Mesenchymal stem cell (in vitro differentiated cells and primary cell): ENCODE results near the gene AFAP1L2.
A peak's percentile ranks its signal among the peaks of the same experiment; 100 is the strongest.

Experiments used
- DNase-seq: peaks from one replicate; pipeline ENCODE4 v3.0.0-alpha.2; 2013
- H2AFZ ChIP-seq: one replicate; pipeline ENCODE4 v1.6.1; 2013; ENCODE audit warnings: low read depth, mild to moderate bottlenecking, control low read depth, inconsistent platforms, low read length, moderate library complexity
- H2AK5ac ChIP-seq: 2 replicates; pipeline ENCODE4 v1.6.1; 2013; ENCODE audit warnings: low read length, moderate library complexity, mild to moderate bottlenecking, inconsistent platforms; ENCODE audit not compliant: severe bottlenecking
- H2BK120ac ChIP-seq: one replicate; pipeline ENCODE4 v1.6.1; 2013; ENCODE audit warnings: low read depth, mild to moderate bottlenecking, inconsistent platforms, low read length, moderate library complexity
- H2BK12ac ChIP-seq, 2 experiments: one replicate each; pipeline ENCODE4 v1.6.1; 2013; ENCODE audit warnings: inconsistent platforms in 2 of 2, low read length in 2 of 2, mild to moderate bottlenecking in 2 of 2, moderate library complexity in 2 of 2, control low read depth in 1 of 2
- H2BK15ac ChIP-seq: one replicate; pipeline ENCODE4 v1.6.1; 2013; ENCODE audit warnings: mild to moderate bottlenecking, low read depth, inconsistent platforms; ENCODE audit not compliant: poor library complexity, severe bottlenecking
- H2BK5ac ChIP-seq: 2 replicates; pipeline ENCODE4 v1.6.1; 2013; ENCODE audit warnings: low read depth, mild to moderate bottlenecking, low read length, control low read depth, inconsistent platforms; ENCODE audit not compliant: poor library complexity, severe bottlenecking
- H3K14ac ChIP-seq, 2 experiments: one replicate each; pipeline ENCODE4 v1.6.1; 2013; ENCODE audit warnings: inconsistent platforms in 2 of 2, low read length in 2 of 2, control low read depth in 1 of 2, mild to moderate bottlenecking in 1 of 2, moderate library complexity in 1 of 2
- H3K18ac ChIP-seq, 2 experiments: one replicate each; pipeline ENCODE4 v1.6.1; 2013; ENCODE audit warnings: inconsistent platforms in 2 of 2, low read length in 2 of 2, control low read depth in 1 of 2, low read depth in 1 of 2, mild to moderate bottlenecking in 1 of 2
- H3K23ac ChIP-seq, 2 experiments: one replicate each; pipeline ENCODE4 v1.6.1; 2013; ENCODE audit warnings: inconsistent platforms in 2 of 2, low read length in 2 of 2, mild to moderate bottlenecking in 2 of 2, moderate library complexity in 2 of 2, control low read depth in 1 of 2
- H3K27ac ChIP-seq: 2 replicates; pipeline ENCODE4 v1.5.1; 2013; ENCODE audit warnings: mild to moderate bottlenecking, moderate library complexity, low read length, control low read depth, inconsistent platforms; ENCODE audit not compliant: poor library complexity, severe bottlenecking
- H3K27me3 ChIP-seq, 2 experiments: 2 replicates each; pipeline versions ENCODE4 v1.6.1 to v1.7.0; 2013; ENCODE audit warnings: low read length in 2 of 2, mild to moderate bottlenecking in 2 of 2, moderate library complexity in 2 of 2, control low read depth in 1 of 2, inconsistent platforms in 1 of 2; ENCODE audit not compliant: control insufficient read depth in 1 of 2, insufficient read depth in 1 of 2
- H3K36me3 ChIP-seq, 2 experiments: 2 replicates each; pipeline versions ENCODE4 v1.6.1 to v1.7.0; 2013; ENCODE audit warnings: low read length in 2 of 2, control low read depth in 1 of 2, inconsistent platforms in 1 of 2, low read depth in 1 of 2, mild to moderate bottlenecking in 1 of 2; ENCODE audit not compliant: insufficient read depth in 2 of 2, control insufficient read depth in 1 of 2
- H3K4ac ChIP-seq, 2 experiments: one replicate each; pipeline ENCODE4 v1.6.1; 2013; ENCODE audit warnings: inconsistent platforms in 2 of 2, low read length in 2 of 2, mild to moderate bottlenecking in 2 of 2, moderate library complexity in 2 of 2, control low read depth in 1 of 2, low read depth in 1 of 2
- H3K4me1 ChIP-seq: 2 replicates; pipeline ENCODE4 v1.6.1; 2013; ENCODE audit warnings: low read depth, low read length, control low read depth; ENCODE audit not compliant: control insufficient read depth, insufficient read depth
- H3K4me2 ChIP-seq: 2 replicates; pipeline ENCODE4 v1.6.1; 2013; ENCODE audit warnings: low read length, mild to moderate bottlenecking, inconsistent platforms; ENCODE audit not compliant: poor library complexity, severe bottlenecking
- H3K4me3 ChIP-seq, 2 experiments: 2 replicates each; pipeline versions ENCODE4 v1.5.1 to v1.7.0; 2013; ENCODE audit warnings: low read length in 2 of 2, mild to moderate bottlenecking in 2 of 2, control low read depth in 1 of 2, low read depth in 1 of 2; ENCODE audit not compliant: insufficient read depth in 1 of 2
- H3K79me1 ChIP-seq: replicated peaks from 2 replicates; pipeline ENCODE4 v1.6.1; 2013; ENCODE audit warnings: mild to moderate bottlenecking, control low read depth, low read length, inconsistent platforms; ENCODE audit not compliant: poor library complexity, severe bottlenecking
- H3K9ac ChIP-seq: 2 replicates; pipeline ENCODE4 v1.7.0; 2013; ENCODE audit warnings: mild to moderate bottlenecking, low read length, moderate library complexity
- H3K9me3 ChIP-seq: 2 replicates; pipeline ENCODE4 v1.7.0; 2013; ENCODE audit warnings: mild to moderate bottlenecking, low read length; ENCODE audit not compliant: control insufficient read depth
- H4K8ac ChIP-seq: one replicate; pipeline ENCODE4 v1.6.1; 2013; ENCODE audit warnings: inconsistent platforms, mild to moderate bottlenecking, low read length, moderate library complexity
- H4K91ac ChIP-seq: one replicate; pipeline ENCODE4 v1.6.1; 2013; ENCODE audit warnings: mild to moderate bottlenecking, low read length, inconsistent platforms
- WGBS: methylation state at CpG from one replicate; pipeline ENCODE4 v1.1.7; 2013; ENCODE audit warnings: mixed read lengths; 5-methylcytosine and 5-hydroxymethylcytosine counted together

The AFAP1L2 gene

DNA sequence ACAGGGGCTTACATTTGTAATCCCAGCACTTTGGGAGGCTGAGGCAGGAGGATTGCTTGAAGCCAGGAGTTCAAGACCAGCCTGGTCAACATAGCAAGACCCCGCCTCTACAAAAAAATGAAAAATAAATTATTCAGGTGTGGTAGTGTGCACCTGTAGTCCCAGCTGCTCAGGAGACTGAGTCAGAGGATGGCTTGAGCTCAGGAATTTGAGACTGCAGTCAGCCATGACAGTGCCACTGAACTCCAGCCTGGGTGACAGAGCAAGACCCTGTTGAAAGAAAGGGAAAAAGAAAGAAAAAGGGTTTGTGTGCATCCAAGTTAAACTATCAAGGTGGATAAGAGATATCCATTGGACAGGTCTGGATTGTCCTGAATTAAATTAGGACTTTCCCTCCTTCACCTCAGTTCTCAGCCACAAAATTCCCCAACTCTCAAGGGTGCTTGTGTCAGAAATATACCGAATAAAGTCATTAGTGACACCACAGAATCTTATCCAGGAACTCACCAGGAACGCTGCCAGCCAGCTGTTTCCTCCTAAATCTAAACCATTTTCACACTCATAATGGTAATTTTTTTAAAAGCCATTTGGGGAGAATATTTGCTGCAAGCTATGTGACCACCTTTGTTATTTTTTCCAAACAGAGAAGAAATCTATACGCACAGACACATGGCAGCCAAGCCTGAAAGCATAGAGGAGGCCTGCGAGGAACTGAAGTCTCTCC lies 12.0 kb downstream of the AFAP1L2 start:
- Histone ChIP-seq H3K27ac (no peak overlapping the region), H2BK120ac (no peak overlapping the region), H2AFZ (no peak overlapping the region), H3K79me1 (no peaks in the 10 kb centered on the region), H2BK15ac (no peak overlapping the region), H2AK5ac (no peak overlapping the region), H3K18ac (no peak overlapping the region), H4K91ac (no peak overlapping the region), H2BK12ac (no peak overlapping the region), H3K4ac (no peak overlapping the region), H3K4me3 (no peak overlapping the region), H3K27me3 (peaks cover 4 to 57% of the 10 kb centered on the region in 2 experiments), H2BK5ac (no peak overlapping the region), H3K4me1 (peaks cover 9% of the 10 kb centered on the region), H3K9me3 (no peaks in the 10 kb centered on the region), H4K8ac (no peak overlapping the region), H3K23ac (no peak overlapping the region), H3K36me3 (no peaks in the 10 kb centered on the region), H3K14ac (no peak overlapping the region), H3K4me2 (no peak overlapping the region), H3K9ac (no peak overlapping the region)
- WGBS: 91% methylated on average over 4 of the region's 5 CpGs
- DNase-seq: no peak

DNA sequence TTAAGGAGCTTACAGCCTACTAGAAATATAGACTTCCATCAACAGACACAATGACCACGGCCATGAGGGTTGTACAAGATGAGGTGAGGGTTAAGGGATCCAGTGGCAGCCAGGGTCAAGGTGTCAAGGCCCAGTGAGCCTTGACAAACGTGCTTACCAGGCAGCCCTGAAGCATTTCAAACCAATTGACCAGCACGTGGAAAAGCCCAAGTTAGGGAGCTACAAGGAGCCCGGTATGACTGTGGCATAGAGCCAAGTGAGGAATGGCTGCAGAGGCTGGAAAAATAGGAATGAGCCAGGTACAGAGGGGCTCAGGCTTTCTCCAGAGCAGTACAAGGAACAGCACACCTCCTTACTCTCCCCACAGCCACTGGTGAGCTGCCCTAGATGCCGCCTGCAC lies 12.7 kb downstream of the AFAP1L2 start:
- no peak overlapping the region for H2BK120ac ChIP-seq
- H2BK5ac ChIP-seq: no peak overlapping the region
- H4K91ac ChIP-seq: no peak overlapping the region
- no peak overlapping the region for H3K4ac ChIP-seq
- H2AK5ac ChIP-seq: no peak overlapping the region
- H2BK15ac ChIP-seq: no peak overlapping the region
- peak overlapping the region in 1 of 2 experiments; percentile 31 for H3K14ac ChIP-seq
- no peak overlapping the region for H4K8ac ChIP-seq
- no peaks in the 10 kb centered on the region for H3K36me3 ChIP-seq
- peaks cover 9% of the 10 kb centered on the region for H3K4me1 ChIP-seq
- no peak overlapping the region for H3K27ac ChIP-seq
- H3K79me1 ChIP-seq: no peaks in the 10 kb centered on the region
- H2BK12ac ChIP-seq: peak overlapping the region; percentile 47 to 80
- H3K4me3 ChIP-seq: no peak overlapping the region
- no peak overlapping the region for H3K23ac ChIP-seq
- no peaks in the 10 kb centered on the region for H3K9me3 ChIP-seq
- WGBS: 94% methylated on average over 5 of the region's 5 CpGs
- H3K27me3 ChIP-seq: peaks cover 4 to 63% of the 10 kb centered on the region in 2 experiments
- H3K9ac ChIP-seq: no peak overlapping the region
- peak overlapping the region in 1 of 2 experiments; percentile 60 for H3K18ac ChIP-seq
- no peak for DNase-seq
- no peak overlapping the region for H2AFZ ChIP-seq
- H3K4me2 ChIP-seq: no peak overlapping the region

DNA sequence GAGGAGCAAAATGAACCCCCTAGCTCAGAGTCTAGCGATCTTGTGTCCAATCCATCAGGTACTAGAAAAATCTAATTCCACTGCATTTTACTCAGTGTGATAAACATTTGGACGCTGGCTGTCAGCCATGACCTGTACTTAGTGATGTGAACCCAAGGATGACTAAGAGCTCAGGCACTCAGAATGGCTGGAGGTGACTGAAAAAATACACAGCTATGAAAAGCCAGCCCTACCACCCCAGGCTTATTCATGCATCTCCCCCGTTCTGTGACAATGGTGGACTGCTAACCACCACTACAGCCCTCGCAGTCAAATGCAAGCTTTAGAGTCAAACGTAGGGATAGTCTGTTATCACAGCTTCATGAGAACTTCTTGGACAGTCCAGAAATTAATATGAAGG lies 14.9 kb downstream of the AFAP1L2 start:
- H4K91ac ChIP-seq: no peak overlapping the region
- no peak overlapping the region for H2BK120ac ChIP-seq
- peaks cover 9% of the 10 kb centered on the region for H3K4me1 ChIP-seq
- no peak overlapping the region for H3K14ac ChIP-seq
- H4K8ac ChIP-seq: no peak overlapping the region
- no peak overlapping the region for H3K4ac ChIP-seq
- peaks cover 0 to 67% of the 10 kb centered on the region in 2 experiments for H3K27me3 ChIP-seq
- H2AFZ ChIP-seq: no peak overlapping the region
- H3K9me3 ChIP-seq: no peaks in the 10 kb centered on the region
- no peaks in the 10 kb centered on the region for H3K36me3 ChIP-seq
- H3K27ac ChIP-seq: no peak overlapping the region
- no peak overlapping the region for H2BK5ac ChIP-seq
- peak overlapping the region in 1 of 2 experiments; percentile 25 for H3K18ac ChIP-seq
- H2BK12ac ChIP-seq: no peak overlapping the region
- no peaks in the 10 kb centered on the region for H3K79me1 ChIP-seq
- no peak overlapping the region for H3K23ac ChIP-seq
- H2BK15ac ChIP-seq: no peak overlapping the region
- peak; percentile 72 for DNase-seq
- H3K4me3 ChIP-seq: no peak overlapping the region
- no peak overlapping the region for H3K4me2 ChIP-seq
- no peak overlapping the region for H2AK5ac ChIP-seq
- no peak overlapping the region for H3K9ac ChIP-seq
- WGBS: 40% methylated on average over 4 of the region's 5 CpGs

DNA sequence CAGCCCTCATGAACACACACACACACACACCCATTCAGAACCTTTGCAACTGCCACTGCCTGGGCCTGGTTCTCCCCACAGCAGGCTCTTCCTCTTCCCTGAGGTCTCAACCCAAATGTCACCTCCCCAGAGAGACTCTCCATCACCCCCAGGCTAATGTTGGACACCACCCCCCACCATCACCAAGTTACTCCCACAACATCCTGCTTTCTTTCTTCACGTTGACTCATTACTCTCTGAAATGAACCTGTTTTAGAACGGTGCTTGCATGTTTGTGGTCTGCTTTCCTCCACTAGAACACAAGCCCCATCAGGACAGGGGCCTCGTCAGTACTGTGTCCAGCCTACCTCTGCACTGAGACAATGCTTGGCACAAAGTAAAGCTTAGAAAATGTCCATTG lies 16.0 kb downstream of the AFAP1L2 start:
- H3K4me2 ChIP-seq: no peak overlapping the region
- DNase-seq: peak; percentile 52
- H2BK15ac ChIP-seq: no peak overlapping the region

More for the DNA sequence above, 16.0 kb downstream of the AFAP1L2 start:
- Histone ChIP-seq H3K9ac (no peak overlapping the region), H3K4ac (no peak overlapping the region), H3K4me1 (peaks cover 6% of the 10 kb centered on the region), H3K23ac (no peak overlapping the region), H2BK5ac (no peak overlapping the region), H3K9me3 (no peaks in the 10 kb centered on the region), H4K8ac (no peak overlapping the region), H3K18ac (no peak overlapping the region), H3K27me3 (peaks cover 0 to 67% of the 10 kb centered on the region in 2 experiments), H3K14ac (no peak overlapping the region), H3K79me1 (no peaks in the 10 kb centered on the region), H2AK5ac (no peak overlapping the region), H3K36me3 (no peaks in the 10 kb centered on the region), H4K91ac (no peak overlapping the region), H2BK120ac (no peak overlapping the region), H2AFZ (no peak overlapping the region), H3K27ac (no peak overlapping the region), H3K4me3 (no peak overlapping the region), H2BK12ac (no peak overlapping the region)
- whole genome bisulfite sequencing: 0% methylated on average over 2 of the region's 3 CpGs
